ENCODE data around the gene LTO1.

Gene LTO1, protein sequence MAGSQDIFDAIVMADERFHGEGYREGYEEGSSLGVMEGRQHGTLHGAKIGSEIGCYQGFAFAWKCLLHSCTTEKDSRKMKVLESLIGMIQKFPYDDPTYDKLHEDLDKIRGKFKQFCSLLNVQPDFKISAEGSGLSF
- total RNA-seq: 24.9 to 35.5 (median 28.0) reads per million in 3 experiments

DNA sequence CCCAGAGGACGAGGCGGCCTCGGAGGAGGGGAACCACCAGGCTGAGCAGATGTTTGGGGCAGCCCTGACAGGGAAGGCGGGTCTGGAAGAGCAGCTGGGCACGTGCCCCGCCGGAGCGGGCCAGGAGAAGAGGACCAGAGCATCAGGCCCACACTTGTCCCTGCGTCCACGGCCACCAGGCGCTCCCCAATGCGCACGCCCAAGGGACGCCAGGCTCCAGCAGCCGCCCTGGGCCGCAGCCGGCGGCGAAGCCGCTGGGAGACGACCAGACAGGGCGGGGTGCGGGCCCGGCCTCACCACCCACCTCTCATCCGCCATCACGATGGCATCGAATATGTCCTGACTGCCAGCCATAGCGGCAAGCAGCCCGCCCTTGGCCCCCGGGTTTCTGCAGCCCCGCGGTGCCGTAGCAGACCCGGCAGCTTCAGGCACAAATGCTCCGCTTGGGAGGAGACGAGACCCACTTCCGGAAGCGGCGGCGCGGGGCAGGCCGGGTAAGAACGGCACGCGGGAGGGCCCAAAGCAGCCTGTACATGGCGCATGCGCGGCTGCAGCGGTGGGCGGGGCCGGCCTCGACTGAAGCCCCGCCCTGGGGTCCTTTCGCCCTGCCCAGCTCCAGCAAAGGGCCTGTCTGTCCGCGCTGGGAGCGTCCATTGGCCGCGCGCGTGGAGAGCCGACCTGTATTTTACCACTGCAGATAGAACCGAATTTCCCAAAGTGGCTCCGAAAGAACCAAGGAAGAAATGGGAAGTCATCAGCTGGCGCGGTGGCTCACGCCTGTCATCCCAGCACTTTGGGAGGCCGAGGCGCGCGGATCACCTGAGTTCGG lies at the start of gene LTO1:
LTO1 (minus strand) TSS at position 468 of the 829 bp plus-strand sequence; CDS start at position 354, 114 bp downstream.
- DNase-seq: peak; percentile 92

DNA sequence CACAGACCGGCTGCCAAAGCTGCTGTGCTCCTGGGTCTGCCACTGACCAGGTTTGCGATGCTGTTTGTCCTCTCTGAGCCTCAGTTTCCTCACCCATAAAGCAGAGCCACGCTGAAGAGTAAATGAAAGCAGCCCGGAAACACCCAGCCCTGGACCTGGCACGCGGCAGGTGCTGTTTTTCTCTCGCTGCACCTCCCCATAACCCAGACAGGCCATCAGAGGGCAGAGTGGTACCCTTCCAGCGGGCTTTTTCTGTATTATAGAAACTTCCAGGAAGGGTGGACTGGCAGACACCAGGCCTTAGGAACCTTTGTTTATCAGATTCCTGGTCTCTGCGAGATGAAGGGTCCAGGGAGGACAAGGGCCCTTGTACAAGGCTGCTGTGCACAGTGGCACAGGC lies 46.6 kb upstream of the LTO1 start:
- DNase-seq: no peak

DNA sequence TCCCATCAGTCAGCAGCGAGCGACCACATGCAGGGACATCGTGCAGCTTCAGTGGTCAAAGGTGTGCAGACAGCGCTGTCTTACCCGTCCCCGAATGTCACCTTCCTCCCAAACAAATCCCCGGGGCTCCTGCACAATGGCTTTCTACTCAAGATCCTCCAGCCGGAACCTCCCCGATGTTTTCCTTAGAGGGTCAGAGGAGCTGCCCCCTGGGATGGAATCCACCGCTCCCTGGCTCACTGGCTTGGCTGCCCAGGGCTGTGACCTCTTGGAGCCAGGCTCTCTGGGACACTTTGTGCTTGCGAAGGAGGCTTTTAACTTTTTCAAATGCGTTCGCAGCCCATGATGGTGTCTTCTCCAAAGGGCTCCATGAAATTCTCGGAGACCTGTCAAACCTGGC lies 46.0 kb upstream of the LTO1 start:
- DNase-seq: no peak

DNA sequence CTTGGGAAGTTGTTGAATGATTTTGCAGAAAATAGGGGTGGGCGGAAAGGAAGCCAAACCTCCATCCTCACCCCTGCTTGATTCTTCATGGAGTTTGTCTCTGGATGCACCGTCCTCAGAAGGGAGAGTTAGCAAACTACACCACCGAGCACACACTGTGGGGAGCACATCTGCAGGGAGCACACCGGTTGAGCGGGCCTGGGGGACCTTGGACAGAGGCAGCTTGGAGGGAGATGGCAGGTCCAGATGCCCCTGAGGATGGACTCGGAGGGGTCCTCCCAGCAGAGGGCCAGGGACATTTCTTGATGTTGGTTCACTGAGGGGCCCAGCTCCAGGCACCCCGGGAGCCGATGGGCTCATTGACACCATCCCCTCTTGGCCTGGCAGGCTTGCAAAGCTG lies 43.8 kb upstream of the LTO1 start:
- DNase-seq: no peak

DNA sequence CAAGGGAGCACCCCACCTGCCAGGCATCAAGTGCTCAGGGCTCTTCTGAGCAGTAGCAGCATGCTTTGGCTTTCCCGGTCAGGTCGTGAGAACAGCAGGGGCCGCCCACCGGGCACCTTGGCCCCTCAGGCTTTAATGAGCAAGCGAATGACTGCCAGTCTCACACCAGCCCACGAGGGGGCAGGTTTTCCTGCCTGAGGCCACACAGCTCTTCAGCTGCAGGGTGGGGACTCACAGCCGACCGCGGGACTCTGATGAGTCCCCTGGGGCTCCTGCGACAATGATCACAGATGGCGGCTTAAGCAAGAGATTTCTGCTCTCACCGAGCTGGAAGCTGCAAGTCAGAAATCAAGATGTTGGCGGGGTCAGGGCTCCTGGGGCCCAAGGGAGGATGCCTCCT lies 43.0 kb upstream of the LTO1 start:
- no peak for DNase-seq

DNA sequence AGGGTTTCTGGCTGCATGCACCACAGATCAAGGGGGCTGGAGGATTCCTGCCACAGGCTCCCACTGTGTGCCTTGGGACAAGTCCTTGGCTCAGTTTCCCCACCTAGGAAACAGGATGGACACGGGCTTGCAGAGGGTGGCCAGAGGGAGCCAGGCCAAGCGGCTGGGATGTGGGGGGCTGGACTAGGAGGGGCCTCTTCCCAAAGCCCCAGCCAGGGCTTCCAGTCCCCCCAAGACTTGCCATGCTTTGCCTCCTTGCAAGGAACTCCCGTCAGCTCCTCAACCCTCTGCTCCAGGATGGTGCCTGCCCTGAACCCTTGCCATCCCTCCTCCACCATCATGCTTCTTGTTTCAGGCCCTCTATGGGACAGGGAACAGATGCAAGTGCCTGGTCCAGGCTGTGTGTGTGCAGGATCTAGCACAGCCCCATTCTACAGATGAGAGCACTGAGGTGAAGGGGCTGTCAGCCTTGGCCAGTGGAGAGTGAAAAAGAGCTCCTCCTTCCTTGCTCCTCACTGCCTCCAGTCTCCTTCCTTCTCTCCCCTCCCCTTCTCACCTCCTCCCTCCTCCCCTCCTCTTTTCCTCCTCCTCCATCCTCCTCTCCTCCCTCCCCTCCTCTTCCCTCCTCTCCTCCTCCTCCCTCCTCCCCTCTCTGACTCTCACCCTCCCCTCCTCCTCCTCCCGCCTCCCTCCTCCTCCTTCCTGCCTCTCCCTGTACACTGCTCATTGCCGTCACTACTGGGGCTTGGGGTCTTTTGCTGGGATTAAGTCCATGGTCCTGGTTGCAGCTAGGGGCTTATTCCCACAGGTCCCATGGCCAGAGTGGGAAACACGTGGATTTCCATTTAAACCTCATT lies 42.0 kb upstream of the LTO1 start:
- DNase-seq: no peak

DNA sequence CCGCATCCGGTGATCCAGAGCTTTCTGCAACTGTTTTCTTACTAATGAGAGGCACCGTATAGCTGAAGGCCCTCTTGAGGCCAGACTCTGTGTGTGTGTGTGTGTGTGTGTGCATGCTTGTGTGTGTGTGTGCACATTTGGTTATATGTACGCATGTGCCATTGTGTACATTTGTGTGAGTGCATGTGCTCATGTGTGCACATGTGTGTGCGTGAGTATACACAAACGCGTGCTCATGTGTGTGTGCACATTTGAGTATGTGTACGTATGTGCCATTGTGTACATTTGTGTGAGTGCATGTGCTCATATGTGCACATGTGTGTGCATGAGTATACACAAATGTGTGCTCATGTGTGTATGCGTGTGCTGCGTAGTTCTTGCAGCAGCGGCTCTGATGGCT lies 40.9 kb upstream of the LTO1 start:
- no peak for DNase-seq

DNA sequence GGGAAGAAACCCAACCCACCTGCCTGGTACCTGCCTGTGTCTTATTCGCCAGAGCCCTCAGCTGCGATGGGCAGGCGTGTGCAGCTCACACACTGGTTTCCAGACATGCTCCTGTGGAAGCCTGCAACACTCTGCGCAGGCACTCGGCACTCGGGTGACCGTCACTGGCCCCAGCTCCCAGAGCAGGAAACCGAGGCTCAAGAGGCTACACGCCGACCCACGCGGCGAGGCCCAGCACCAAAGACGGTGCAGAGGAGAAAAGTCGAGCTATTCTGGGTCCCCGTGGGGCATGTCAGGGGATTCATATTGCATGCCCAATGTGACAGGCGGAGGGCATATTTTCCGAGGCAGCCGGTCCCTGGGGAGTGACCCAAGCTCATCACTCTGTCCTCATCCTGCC lies 40.3 kb upstream of the LTO1 start:
- DNase-seq: no peak

DNA sequence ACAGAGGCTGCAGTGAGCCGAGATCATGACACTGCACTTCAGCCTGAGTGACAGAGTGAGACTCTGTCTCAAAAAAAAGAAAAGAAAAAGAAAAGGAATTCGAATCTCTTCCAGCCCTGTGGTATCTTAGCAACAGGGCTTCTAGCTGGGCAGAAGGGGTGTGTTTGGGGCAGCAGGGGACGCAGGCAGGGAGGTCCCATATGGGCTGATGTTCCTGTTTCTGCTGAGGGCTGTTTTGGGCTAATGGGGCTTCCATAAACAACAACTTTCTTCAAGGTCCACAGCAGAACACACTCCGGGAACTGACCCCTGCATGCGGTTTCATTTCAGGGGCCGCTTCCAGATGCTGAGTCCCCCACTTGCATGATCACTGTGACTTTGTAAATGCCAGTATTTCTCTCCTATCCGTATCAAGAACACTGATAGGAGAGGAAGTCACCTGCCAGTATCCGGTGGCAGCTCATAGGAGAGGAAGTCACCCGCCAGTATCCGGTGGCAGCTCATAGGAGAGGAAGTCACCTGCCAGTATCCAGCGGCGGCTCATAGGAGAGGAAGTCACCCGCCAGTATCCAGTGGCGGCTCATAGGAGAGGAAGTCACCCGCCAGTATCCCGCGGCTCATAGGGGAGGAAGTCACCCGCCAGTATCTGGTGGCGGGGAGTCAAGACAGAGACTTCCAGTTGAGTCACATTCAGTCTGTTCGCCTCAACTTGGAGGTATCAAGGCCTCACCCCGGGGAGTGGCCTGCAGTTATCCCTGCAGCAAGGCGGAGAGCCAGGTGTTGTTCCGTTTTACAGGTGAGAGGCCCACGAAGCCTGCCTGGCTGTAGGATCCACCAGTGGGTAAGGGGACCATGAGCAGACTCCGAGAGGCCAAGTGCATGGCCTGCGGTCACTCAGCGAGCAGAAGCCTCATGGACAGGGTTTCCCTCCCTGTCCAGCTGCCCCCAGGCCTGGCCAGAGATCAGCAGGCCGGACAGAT lies 37.0 kb upstream of the LTO1 start:
- peak; percentile 35 for DNase-seq

DNA sequence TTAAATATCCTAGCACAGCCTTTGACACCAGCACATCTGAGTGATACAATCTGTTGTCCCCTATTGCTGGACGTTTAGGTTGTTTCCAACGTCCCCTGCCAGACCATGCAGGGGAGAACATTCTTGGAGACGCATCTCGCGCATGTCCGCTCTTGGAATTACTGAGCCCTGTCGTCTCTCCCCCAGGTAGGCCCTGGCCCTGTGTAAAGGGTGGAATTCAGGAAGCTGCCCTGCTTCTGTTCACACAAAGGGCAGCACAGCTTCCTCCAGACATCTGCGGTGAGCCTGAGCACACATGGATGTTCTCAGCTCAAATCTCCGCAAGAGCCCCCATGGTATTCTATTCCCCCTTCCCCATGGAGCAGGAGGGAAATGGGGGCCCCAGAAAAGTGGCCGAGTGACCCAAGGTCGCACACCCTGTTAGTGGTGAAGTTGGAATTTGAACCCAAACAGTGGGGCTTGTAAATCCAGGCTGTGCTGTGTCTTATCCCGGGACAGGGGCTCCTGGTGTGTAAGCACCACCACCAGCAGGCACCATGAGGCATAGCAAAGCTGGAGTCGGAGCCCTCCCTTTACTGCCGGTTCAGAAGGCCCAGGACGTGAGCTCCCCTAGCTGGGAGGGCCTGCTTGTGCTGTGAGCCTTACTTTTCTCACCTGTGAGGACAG lies 33.7 kb upstream of the LTO1 start:
- no peak for DNase-seq

DNA sequence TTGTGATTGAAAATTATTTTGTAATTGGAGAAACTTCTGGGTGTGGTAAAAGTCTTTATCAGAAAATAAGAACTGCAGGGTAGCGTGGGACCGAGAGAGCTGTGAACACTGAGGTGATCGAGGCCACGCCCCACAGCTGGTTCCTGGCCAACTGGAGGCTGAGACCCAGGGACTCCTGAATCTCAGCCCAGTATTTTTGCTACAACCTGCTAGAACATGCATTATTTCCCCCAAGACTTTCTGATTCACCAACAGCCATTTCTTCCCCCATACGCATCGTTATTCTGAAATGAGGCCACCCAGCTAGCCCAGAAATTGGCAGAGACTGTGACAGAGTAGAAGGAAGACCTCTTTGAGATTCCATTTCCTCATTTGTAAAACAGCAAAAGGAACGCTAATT lies 32.0 kb upstream of the LTO1 start:
- DNase-seq: no peak

DNA sequence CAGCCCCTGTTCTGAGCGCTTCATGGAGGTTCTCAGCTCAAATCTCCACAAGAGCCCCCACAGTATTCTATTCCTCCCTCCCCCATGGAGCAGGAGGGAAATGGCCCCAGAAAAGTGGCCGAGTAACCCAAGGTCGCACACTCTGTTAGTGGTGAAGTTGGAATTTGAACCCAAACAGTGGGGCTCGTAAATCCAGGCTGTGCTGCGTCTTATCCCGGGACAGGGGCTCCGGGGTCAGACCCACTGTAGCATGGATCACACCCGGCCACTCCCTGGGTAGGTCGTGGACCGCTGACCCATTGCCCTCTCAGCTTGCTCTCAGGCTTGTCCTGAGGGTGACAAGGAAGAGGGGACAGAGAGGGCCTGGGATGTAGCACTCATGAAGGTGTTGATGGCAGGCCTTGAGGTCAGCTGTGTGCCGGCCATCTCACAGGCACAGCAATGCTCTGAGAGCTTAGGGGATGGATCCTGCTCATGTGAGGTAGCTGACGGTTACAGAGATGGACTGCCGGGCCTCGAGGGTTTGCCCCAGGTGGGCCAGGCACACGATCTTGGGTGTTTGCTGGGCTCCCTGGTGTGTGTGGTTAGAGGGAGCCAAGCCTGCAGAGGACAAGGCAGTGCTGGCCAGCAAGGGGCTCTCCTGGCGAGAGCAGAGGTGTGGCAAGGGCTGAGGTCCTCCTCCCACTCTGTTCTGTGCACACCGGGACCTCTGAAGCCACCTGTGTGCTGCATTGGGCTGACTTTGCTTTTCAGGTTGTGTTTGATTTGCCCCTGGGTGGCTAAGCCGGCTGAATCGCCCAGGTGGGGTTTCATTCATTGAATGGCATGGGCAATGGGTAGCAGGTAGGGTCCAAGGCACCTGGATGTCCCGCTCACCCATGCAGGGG lies 31.0 kb upstream of the LTO1 start:
- DNase-seq: no peak

DNA sequence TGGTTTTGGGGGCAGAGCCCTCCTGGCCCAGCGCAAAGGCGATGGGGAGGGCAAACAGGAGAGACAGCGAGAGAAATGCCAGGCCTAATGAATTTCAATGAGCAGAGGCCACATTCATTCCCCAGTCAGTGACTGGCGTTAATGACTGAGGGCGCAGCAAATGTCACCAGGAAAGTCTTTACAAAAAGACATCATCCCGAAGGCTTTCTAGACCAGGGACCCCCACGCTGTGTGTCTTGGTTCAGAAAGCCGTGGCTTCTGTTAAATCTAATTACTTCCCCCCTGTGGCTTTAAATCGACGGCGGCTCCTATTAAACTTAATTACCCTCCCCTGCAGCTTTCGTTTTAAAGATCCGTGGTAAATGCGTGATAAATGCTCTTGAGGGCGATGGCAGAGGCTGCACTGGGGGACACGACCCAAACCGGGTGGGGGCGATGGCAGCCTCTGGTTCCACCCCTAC lies 30.2 kb upstream of the LTO1 start:
- DNase-seq: no peak

DNA sequence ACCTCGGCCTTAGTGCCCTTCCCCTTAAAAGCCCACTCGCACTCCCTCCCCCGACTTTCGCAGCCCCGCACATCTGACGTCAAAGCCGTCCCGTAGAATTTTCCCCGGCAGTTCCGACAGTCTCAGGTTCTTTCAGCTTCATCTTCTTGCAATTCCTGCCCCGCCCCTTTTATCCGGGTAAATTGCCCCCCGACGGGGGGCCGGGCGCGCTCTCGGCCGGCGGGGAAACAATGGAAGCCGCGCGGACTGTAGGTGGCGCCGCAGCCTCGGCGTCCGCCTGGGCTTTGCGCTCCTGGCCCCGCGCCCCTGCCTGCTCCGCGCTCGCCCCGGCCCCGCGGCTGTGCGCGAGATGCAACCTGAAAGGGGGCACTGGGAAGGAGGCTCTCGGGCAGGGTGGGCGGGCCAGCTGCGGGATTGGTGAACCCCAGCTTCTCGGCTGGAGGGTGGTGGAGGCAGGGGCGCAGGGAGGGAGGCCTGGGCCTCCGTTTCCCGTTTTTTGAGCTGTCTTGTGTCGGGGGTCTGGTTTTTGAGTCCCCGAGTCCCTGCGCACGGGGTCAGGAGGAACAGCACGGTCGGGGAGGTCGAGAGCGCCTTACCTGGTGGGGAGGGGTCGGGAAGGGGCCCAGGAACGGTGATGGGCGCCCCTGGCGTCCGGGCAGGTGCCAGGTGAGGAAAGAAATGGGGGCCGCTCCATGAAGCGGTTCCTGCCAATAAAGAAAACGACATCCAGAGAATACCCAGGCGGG lies 29.5 kb upstream of the LTO1 start:
- no peak for DNase-seq

DNA sequence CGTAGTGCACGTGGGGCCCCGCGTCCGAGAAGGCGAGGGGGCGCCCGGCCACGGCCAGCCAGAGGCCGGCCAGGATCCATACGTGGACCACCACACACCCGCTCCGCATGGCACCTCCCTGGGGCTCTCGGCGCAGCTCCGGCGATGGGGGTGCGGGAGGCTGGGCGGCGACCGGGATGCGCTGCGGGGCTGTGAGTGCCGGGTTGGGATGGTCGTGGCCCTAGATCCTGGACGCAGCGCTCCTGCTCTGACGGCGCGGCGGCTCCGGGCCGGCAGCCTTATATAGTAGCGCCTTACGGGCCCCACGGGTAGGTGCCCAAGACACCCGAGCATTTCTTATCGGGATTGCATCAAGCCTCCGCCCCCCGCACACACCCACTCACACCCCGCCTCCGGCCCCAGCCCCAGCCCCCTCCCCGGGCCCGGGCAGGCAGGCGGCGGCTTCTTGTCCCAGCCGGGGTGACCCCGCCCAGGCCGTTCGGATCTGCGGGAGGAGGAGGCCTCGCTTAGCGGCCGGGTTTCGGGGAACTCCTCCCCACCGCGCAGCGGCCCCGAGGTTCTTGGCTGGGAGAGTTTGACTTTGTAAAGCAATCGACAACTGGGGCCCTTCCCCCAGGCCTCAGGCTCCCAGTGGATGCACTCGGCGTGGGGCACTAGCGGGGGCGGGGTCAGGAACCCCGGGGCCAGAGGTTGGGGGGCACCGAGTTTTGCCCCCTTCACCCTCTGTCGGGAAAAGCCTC lies 28.8 kb upstream of the LTO1 start, which contains the start of gene FGF19:
FGF19 (minus strand) TSS at position 255 of the 740 bp plus-strand sequence; CDS start at position 109, 146 bp downstream.
- no peak for DNase-seq

DNA sequence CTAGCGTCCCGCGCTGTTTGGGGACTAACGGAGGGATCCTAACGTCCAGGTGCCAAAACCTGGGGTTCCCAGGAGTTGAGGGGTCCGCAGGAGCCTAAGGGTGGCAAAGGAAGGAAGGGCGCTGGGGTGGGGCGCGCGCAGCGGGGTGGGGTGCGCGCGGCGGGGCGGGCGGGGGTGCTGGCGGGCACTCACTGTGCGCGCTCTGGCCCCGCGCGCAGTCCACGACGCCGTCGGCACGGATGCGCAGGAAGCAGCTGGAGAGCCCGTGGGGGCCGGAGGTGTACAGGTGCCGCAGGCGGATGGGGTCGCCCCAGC lies 28.3 kb upstream of the LTO1 start:
- no peak for DNase-seq

DNA sequence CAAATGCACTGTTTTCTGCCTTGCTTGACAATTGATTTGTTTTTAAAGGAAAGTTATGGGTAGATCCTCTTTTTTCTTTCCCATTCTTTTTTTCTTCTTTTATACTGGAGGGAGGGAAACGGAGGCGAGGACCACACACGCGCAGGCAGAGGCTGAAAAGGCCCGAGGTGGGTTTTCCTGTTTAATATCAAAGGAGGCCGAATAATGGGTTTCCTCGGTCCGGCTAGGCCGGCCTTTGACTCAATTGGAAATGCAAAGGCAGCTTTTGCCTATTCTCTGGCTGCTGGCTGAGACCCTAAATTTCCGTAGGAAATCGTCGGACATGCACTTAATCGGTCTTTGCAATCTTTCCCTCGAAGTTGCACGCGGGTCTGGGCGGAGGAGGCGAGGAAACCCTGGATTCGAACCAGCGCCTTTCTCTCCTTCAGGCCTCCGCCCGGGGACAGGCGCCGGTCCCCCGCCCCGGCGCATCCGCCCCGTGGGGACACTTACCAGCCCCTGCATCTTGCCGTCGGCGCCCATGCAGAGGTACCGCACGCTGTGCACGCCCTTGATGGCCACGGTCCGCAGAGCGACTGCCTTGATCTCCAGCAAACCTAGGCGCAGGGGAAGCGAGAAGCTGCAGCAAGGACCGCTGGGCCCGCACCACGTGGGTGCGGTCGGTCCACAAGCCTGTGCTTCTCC lies 27.8 kb upstream of the LTO1 start:
- DNase-seq: no peak

DNA sequence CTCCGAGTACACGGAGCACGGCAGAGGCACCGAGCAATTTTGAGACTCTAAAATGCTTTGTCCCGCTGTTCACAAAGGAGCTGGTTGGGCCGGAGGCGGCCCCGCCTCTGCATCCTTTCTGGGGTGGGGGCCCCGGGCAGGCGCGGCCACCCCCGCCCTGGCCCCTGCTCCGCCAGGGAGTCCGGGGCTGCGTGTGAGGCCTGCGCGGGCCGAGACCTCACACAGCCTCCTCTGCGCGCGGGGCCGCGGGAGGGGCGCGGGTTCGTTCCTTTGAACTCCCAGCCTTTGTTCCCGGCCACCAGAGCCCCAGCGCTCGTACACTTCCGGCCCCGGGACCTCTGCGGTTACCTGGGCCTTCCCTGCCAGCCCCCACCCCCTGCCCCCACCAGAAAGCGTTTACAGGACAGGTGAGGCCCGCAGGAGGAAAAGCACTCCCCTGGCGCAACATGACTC lies 27.1 kb upstream of the LTO1 start:
- DNase-seq: no peak
